HCT116 (cell line): ENCODE results near the gene TMEM266. TPM values are rescaled to one million over a fixed set of nuclear protein-coding genes. Genes with fewer than 3 reads are reported as not detected.

Experiments used
- ATAC-seq: fragments of 200-7000 bp; cut with Tn5 transposase; 2 replicates; pipeline ENCODE4 v1.9.1; 2020; ENCODE audit warnings: mild to moderate bottlenecking, moderate library complexity
- BruUV-seq: library from RNA; stranded (reverse); fragments of 400-500 nt; replicated peaks from 2 replicates; lab custom pipeline; 2021; lab: Mats Ljungman, UMichigan
- CTCF ChIA-PET: fragments of 300-600 bp; sonication (Branson Sonifier 250); formaldehyde crosslinking; loops from one replicate; lab custom pipeline; 2021; ENCODE audit warnings: antibody characterized with exemption; lab: Charles Lee
- POLR2A ChIA-PET: fragments of 300-600, 350-600 bp; sonication (Branson Sonifier 250); formaldehyde crosslinking; loops from one replicate; lab custom pipeline; 2021; ENCODE audit warnings: antibody characterized with exemption; lab: Charles Lee
- RAD21 ChIA-PET, 2 experiments: fragments of 300-600 bp; sonication (Branson Sonifier 250); formaldehyde crosslinking; loops; one replicate each; lab custom pipeline; 2023; ENCODE audit warnings: low total read pairs in 2 of 2; ENCODE audit not compliant: uncharacterized antibody in 2 of 2, unreplicated experiment in 2 of 2, low non-redundant PET in 1 of 2; lab: Charles Lee
- DNase-seq: peaks from one replicate; pipeline ENCODE4 v3.0.0-alpha.2; 2010; ENCODE audit warnings: low read depth, low spot score
- H2AFZ ChIP-seq: fragments of 200-600 bp; shearing (Covaris generic), sonication (generic); 2 replicates; pipeline ENCODE4 v1.6.1; 2017; ENCODE audit warnings: low read depth, mixed run types, mixed read lengths, antibody characterized with exemption, low read length; ENCODE audit not compliant: poor library complexity, severe bottlenecking
- H3K27ac ChIP-seq: 2 replicates; pipeline ENCODE4 v1.5.1; 2012; ENCODE audit warnings: low read depth, low read length
- H3K27me3 ChIP-seq: fragments of 200-600 bp; sonication (generic); 2 replicates; pipeline ENCODE4 v1.6.1; 2016; ENCODE audit warnings: mixed run types, low read length, mixed read lengths; ENCODE audit not compliant: insufficient read depth
- H3K36me3 ChIP-seq, 2 experiments: fragments of 200-500 bp in 1 of 2; fragments of 200-600 bp in 1 of 2; sonication (Bioruptor generic) in 1 of 2; sonication (generic) in 1 of 2; 2 replicates each; pipeline versions ENCODE4 v1.5.1 to v1.6.1; 2014 to 2016; ENCODE audit warnings: low read length in 2 of 2, inconsistent platforms in 1 of 2, mixed read lengths in 1 of 2, mixed run types in 1 of 2; ENCODE audit not compliant: insufficient read depth in 2 of 2, control insufficient read depth in 1 of 2
- H3K4me1 ChIP-seq, 2 experiments: fragments of 200-600 bp in 1 of 2; sonication (generic) in 1 of 2; 2 replicates each; pipeline versions ENCODE4 v1.5.1 to v1.6.1; 2012 to 2017; ENCODE audit warnings: low read length in 2 of 2, inconsistent platforms in 1 of 2, mild to moderate bottlenecking in 1 of 2, mixed read lengths in 1 of 2, mixed run types in 1 of 2, moderate library complexity in 1 of 2; ENCODE audit not compliant: insufficient read depth in 2 of 2, control insufficient read depth in 1 of 2
- H3K4me2 ChIP-seq: fragments of 200-600 bp; sonication (generic); 2 replicates; pipeline ENCODE4 v1.6.1; 2017; ENCODE audit warnings: mixed run types, low read length, mixed read lengths
- H3K4me3 ChIP-seq, 2 experiments: fragments of 200-600 bp in 1 of 2; sonication (generic) in 1 of 2; replicated peaks in 1 of 2; 2 replicates each; pipeline ENCODE4 v1.5.1; 2011 to 2016; ENCODE audit warnings: low read length in 2 of 2, control low read depth in 1 of 2, low read depth in 1 of 2, mild to moderate bottlenecking in 1 of 2, mixed read lengths in 1 of 2, mixed run types in 1 of 2
- H3K79me2 ChIP-seq: fragments of 200-600 bp; sonication (generic); 2 replicates; pipeline ENCODE4 v1.6.1; 2017; ENCODE audit warnings: mild to moderate bottlenecking, mixed run types, low read length, moderate library complexity, mixed read lengths; ENCODE audit not compliant: insufficient read depth
- H3K9ac ChIP-seq: fragments of 200-600 bp; sonication (generic); 2 replicates; pipeline ENCODE4 v1.6.1; 2016; ENCODE audit warnings: low read length, mixed read lengths
- H3K9me2 ChIP-seq: fragments of 200-600 bp; sonication (generic), shearing (Covaris generic); 2 replicates; pipeline ENCODE4 v1.6.1; 2017; ENCODE audit warnings: mixed run types, mild to moderate bottlenecking, moderate library complexity; ENCODE audit not compliant: insufficient read depth
- H3K9me3 ChIP-seq, 2 experiments: fragments of 200-500 bp in 1 of 2; fragments of 200-600 bp in 1 of 2; sonication (Bioruptor generic) in 1 of 2; sonication (generic) in 1 of 2; 2 replicates each; pipeline ENCODE4 v1.6.1; 2014 to 2017; ENCODE audit warnings: low read length in 2 of 2, mixed read lengths in 2 of 2, inconsistent platforms in 1 of 2, low read depth in 1 of 2, mild to moderate bottlenecking in 1 of 2, mixed run types in 1 of 2, moderate library complexity in 1 of 2; ENCODE audit not compliant: control insufficient read depth in 1 of 2, insufficient read depth in 1 of 2
- H4K20me1 ChIP-seq: fragments of 200-600 bp; sonication (generic), shearing (Covaris generic); 2 replicates; pipeline ENCODE4 v1.6.1; 2017; ENCODE audit warnings: mixed run types, mild to moderate bottlenecking, moderate library complexity; ENCODE audit not compliant: insufficient read depth
- ATF3 ChIP-seq: IDR thresholded peaks from 2 replicates; pipeline ENCODE4 v1.6.1; 2012
- CEBPB ChIP-seq: IDR thresholded peaks from 2 replicates; pipeline ENCODE4 v1.6.1; 2012; ENCODE audit warnings: low read depth
- ELF1 ChIP-seq: IDR thresholded peaks from 2 replicates; pipeline ENCODE4 v1.6.1; 2012; ENCODE audit warnings: low read depth, borderline replicate concordance
- EZH2phosphoT487 ChIP-seq: fragments of 200-600 bp; IDR thresholded peaks from 2 replicates; pipeline ENCODE4 v1.6.1; 2018; ENCODE audit warnings: antibody characterized with exemption, borderline replicate concordance
- JUND ChIP-seq: IDR thresholded peaks from 2 replicates; pipeline ENCODE4 v1.6.1; 2012
- POLR2A ChIP-seq: IDR thresholded peaks from 2 replicates; pipeline ENCODE4 v1.7.0; 2011; ENCODE audit warnings: borderline replicate concordance; ENCODE audit not compliant: insufficient read depth, insufficient read length; ENCODE audit errors: extremely low read depth
- RAD21 ChIP-seq: IDR thresholded peaks from 2 replicates; pipeline ENCODE4 v1.6.1; 2012; ENCODE audit warnings: low read depth, mild to moderate bottlenecking
- REST ChIP-seq: IDR thresholded peaks from 2 replicates; pipeline ENCODE4 v1.6.1; 2012; ENCODE audit warnings: low read depth
- SP1 ChIP-seq: IDR thresholded peaks from 2 replicates; pipeline ENCODE4 v1.6.1; 2012; ENCODE audit warnings: low read depth
- SRF ChIP-seq: IDR thresholded peaks from 2 replicates; pipeline ENCODE4 v1.6.1; 2012; ENCODE audit warnings: low read depth
- ZBTB33 ChIP-seq: IDR thresholded peaks from 2 replicates; pipeline ENCODE4 v1.6.1; 2011; ENCODE audit warnings: mild to moderate bottlenecking, low read length, moderate library complexity; ENCODE audit not compliant: insufficient replicate concordance; ENCODE audit errors: extremely low read depth
- ZFX ChIP-seq: fragments of 450-650 bp; IDR thresholded peaks from 2 replicates; pipeline ENCODE4 v1.6.1; 2017
- ZNF274 ChIP-seq: fragments of 200-500 bp; sonication (Bioruptor generic); IDR thresholded peaks from 2 replicates; pipeline ENCODE4 v1.6.1; 2014; ENCODE audit warnings: mild to moderate bottlenecking, low read depth, low read length, inconsistent platforms
- intact Hi-C: fragments of 100-400 bp; cut with micrococcal nuclease; formaldehyde crosslinking; loops from 2 replicates; pipeline ENCODE4 v1.10.0; 2022
- total RNA-seq: library from RNA; stranded (reverse); gene quantifications from one replicate; pipeline ENCODE4 v1.2.1, GENCODE V29; 2021; ENCODE audit not compliant: unreplicated experiment

Gene TMEM266
- total RNA-seq, 1 experiment from 2014 or later = 0.91 TPM

GRCh38 chr15:76245072-76245610 lies 185.4 kb downstream of the TMEM266 start (continued):
- TF ChIP-seq REST = no peak
- TF ChIP-seq SP1 = no peak
- no peak for TF ChIP-seq POLR2A
- TF ChIP-seq JUND = no peak
- TF ChIP-seq EZH2phosphoT487 = no peak
- TF ChIP-seq ZBTB33 = no peak
- TF ChIP-seq ELF1 = no peak
- no peak for TF ChIP-seq ATF3

GRCh38 chr15:76251717-76252116 lies 191.9 kb downstream of the TMEM266 start:
- H3K4me2 ChIP-seq = no peak overlapping the region
- CTCF ChIA-PET = no interaction called here
- intact Hi-C loops = no loop called here
- ATAC-seq (no peak), DNase-seq (no peak)
- H3K4me1 ChIP-seq = no peaks in the 10 kb centered on the region
- H4K20me1 ChIP-seq = no peaks in the 10 kb centered on the region; the same call in 1 of the 2 replicates
- no peak overlapping the region for H3K9ac ChIP-seq
- RAD21 ChIA-PET = no interaction called here
- no peak overlapping the region for H3K4me3 ChIP-seq
- 0 out of 4 replicates have a peak, but pooled peaks cover 0 to 3% of the 10 kb centered on the region in 2 experiments for H3K36me3 ChIP-seq
- no peak overlapping the region for H3K27ac ChIP-seq
- H3K9me2 ChIP-seq = no peaks in the 10 kb centered on the region
- no peak overlapping the region for H2AFZ ChIP-seq
- POLR2A ChIA-PET = no interaction called here
- BruUV-seq = no TSS peak
- H3K79me2 ChIP-seq = no peaks in the 10 kb centered on the region; the same call in 1 of the 2 replicates
- H3K27me3 ChIP-seq = no peaks in the 10 kb centered on the region
- no peaks in the 10 kb centered on the region for H3K9me3 ChIP-seq
- TF ChIP-seq SP1 (no peak), ZFX (no peak), REST (no peak), JUND (no peak), RAD21 (no peak), CEBPB (no peak), SRF (no peak), ZBTB33 (no peak), ZNF274 (no peak)
